Measurements from ENCODE around the gene NIN. TPM values are rescaled to one million over a fixed set of nuclear protein-coding genes. Genes with fewer than 3 reads are reported as not detected.

The NIN gene
- total RNA-seq, 3 donors from 2014 or later, result 20.5 to 36.3 (median 27.9) TPM

DNA sequence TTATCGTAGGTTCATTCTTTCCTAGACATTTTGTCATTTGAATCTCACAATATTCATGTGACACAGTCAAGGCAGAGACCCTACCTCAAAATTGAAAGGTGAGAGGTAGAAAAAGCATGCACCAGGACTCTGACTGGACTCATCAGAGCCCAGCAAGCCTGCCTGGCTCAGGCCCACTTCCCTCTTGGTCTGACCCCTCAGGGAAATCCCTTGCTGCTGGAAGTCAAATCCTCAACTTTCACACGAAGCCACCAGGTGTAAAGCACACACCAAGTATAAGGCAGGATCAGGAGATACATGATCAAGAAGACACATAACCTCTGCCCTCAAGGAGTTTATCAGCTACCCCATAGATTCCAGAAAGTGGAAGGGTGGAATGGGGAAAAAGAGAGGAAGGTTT, 18.8 kb downstream of the NIN start:
- no peak overlapping the region for H3K4me3 ChIP-seq
- H3K9me3 ChIP-seq, result no peaks in the 10 kb centered on the region
- no peaks in the 10 kb centered on the region for H3K4me1 ChIP-seq (ENCODE audit: low read depth)
- DNase-seq (no peak), ATAC-seq (no peak)
- intact Hi-C loops (cut with DNase I, micrococcal nuclease), result no loop called here
- H3K36me3 ChIP-seq (ENCODE audit: low read depth), result no peaks in the 10 kb centered on the region
- TF ChIP-seq, protein P1, sequence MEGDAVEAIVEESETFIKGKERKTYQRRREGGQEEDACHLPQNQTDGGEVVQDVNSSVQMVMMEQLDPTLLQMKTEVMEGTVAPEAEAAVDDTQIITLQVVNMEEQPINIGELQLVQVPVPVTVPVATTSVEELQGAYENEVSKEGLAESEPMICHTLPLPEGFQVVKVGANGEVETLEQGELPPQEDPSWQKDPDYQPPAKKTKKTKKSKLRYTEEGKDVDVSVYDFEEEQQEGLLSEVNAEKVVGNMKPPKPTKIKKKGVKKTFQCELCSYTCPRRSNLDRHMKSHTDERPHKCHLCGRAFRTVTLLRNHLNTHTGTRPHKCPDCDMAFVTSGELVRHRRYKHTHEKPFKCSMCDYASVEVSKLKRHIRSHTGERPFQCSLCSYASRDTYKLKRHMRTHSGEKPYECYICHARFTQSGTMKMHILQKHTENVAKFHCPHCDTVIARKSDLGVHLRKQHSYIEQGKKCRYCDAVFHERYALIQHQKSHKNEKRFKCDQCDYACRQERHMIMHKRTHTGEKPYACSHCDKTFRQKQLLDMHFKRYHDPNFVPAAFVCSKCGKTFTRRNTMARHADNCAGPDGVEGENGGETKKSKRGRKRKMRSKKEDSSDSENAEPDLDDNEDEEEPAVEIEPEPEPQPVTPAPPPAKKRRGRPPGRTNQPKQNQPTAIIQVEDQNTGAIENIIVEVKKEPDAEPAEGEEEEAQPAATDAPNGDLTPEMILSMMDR (IDR thresholded peaks at IDR 0.05), result no peak

DNA sequence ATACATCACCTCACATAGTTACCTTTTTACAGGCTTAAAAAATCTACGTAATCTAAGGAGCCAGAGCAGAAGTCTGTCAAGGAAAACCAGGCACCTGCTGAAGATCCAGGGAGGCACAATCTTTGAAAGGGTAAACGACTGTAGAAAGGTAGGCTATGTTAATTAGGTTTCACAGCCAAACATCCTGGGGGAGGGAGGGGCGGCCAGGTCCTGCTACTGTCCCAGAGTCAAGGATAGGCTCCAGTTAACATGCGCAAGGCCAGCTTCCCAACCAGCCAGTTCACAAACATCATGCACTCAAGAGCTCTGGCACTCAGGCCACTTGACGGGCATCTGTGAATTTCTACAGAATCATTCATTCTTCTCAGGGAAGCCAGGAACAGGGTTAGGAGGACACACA, 22.9 kb downstream of the NIN start:
- H3K4me3 ChIP-seq, result no peak overlapping the region
- H3K9me3 ChIP-seq, result no peaks in the 10 kb centered on the region
- intact Hi-C loops (cut with DNase I, micrococcal nuclease), result no loop called here
- H3K36me3 ChIP-seq (ENCODE audit: low read depth), result no peaks in the 10 kb centered on the region
- TF ChIP-seq, protein P1 (IDR thresholded peaks at IDR 0.05), result no peak
- no peak for ATAC-seq
- H3K4me1 ChIP-seq (ENCODE audit: low read depth), result no peaks in the 10 kb centered on the region
- no peak for DNase-seq

DNA sequence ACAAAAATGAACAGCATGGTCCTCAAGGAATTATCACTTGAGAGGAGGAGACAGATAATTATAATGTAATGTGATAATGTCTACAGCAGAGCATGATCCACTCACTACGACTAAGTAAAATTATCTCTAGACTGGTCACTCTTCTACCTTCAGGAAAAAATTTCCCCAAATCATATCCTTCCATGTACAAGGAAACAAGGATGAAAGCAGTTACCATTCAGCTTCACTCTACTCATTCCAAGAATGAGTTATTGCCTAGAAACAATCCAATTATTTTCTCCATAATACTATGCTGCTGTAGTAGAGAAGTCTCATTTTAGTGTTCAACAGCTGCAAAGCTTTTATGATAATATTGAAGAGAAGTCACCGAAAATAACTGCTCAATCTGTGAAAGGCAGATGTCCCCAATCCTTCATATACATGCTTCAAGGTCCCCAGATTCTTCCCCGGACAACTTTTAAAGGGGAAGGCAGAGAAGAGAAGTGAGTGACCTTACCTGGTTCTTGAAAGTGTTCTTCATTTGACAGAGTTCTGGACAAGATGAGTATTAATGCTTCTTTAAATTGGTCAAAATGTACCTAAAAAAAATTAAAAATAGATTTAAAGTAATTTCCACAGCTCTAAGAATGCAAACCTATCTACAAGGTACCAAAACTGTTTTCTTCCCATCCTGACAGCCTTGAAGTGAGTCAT, 24.6 kb downstream of the NIN start:
- Histone ChIP-seq H3K9me3 (no peaks in the 10 kb centered on the region), H3K4me1 (ENCODE audit: low read depth) (no peaks in the 10 kb centered on the region), H3K4me3 (no peak overlapping the region), H3K36me3 (ENCODE audit: low read depth) (no peaks in the 10 kb centered on the region)
- TF ChIP-seq, protein P1 (IDR thresholded peaks at IDR 0.05), result no peak
- intact Hi-C loops (cut with DNase I, micrococcal nuclease), result no loop called here
- DNase-seq (no peak), ATAC-seq (no peak)

DNA sequence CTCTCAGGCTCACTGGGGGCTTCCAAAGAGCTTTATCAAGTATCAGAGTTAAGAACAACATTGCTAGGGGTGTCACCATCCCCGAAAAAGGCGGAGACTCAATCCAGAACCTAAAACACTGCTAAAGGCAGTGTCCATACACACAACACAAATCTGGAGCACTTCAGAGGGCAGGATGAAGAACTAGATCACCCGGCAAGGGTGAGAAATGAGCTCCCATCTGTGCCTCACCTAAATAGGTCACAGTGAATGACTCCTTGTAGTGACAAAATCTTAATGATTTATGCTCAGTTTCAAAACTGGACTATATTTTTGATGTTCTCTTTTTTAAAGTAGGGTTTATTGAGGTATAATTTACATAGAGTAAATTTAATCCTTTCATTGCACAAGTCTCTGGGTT, 25.6 kb downstream of the NIN start:
- DNase-seq (no peak), ATAC-seq (no peak)
- intact Hi-C loops (cut with DNase I, micrococcal nuclease), result no loop called here
- TF ChIP-seq, protein P1 (IDR thresholded peaks at IDR 0.05), result no peak
- Histone ChIP-seq H3K36me3 (ENCODE audit: low read depth) (no peaks in the 10 kb centered on the region), H3K9me3 (no peaks in the 10 kb centered on the region), H3K4me3 (no peak overlapping the region), H3K4me1 (ENCODE audit: low read depth) (no peaks in the 10 kb centered on the region)

DNA sequence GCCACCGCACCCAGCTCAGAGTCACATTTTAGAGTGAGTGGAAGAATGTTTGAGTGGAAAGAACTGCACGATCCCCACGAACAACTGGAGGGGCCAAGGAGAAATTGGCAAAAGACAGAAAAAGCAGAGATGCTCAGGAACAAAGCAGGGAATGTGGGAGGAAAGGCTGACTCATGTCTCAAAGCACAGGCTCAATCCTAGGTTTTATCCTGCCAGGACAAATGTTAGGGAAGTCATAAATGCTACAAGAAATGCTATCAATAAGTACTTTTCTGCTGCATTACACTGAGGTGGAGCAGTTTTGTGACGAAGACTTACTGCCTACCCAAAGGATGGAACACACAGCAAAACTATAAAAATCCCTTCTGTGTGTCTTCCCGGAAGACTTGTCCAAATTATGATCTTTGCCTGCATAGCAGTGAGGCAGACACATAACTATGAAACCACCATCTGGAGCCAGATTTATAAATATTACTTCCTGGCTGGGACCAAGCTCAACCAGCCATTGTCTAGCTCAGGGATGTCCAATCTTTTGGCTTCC, 26.7 kb downstream of the NIN start:
- H3K36me3 ChIP-seq (ENCODE audit: low read depth), result no peaks in the 10 kb centered on the region
- intact Hi-C loops (cut with DNase I, micrococcal nuclease), result no loop called here
- DNase-seq (no peak), ATAC-seq (no peak)
- TF ChIP-seq, protein P1 (IDR thresholded peaks at IDR 0.05), result no peak
- no peaks in the 10 kb centered on the region for H3K4me1 ChIP-seq (ENCODE audit: low read depth)
- no peak overlapping the region for H3K4me3 ChIP-seq
- H3K9me3 ChIP-seq, result no peaks in the 10 kb centered on the region
